Osteoblast (primary cell): Measurements from ENCODE around the gene KRTAP10-7. TPM values are rescaled to one million over a fixed set of nuclear protein-coding genes. Genes with fewer than 3 reads are reported as not detected.
"Not testable (repeated sequence)": the region's sequence is repeated elsewhere in the genome, so short reads cannot be mapped to it uniquely, and the experiment has no call there.

Experiments
- DNase-seq: peaks from one replicate; pipeline ENCODE4 v3.0.0; 2011; ENCODE audit warnings: low spot score, mixed read lengths; ENCODE audit not compliant: insufficient read length; ENCODE audit errors: missing footprints
- H2AFZ ChIP-seq: 2 replicates; pipeline ENCODE4 v1.6.0; 2011; ENCODE audit warnings: mild to moderate bottlenecking, low read length
- H3K27ac ChIP-seq: 2 replicates; pipeline ENCODE4 v1.5.1; 2011; ENCODE audit warnings: mild to moderate bottlenecking, low read depth, low read length, moderate library complexity
- H3K27me3 ChIP-seq: 2 replicates; pipeline ENCODE4 v1.6.0; 2012; ENCODE audit warnings: mild to moderate bottlenecking, control low read depth, inconsistent platforms, low read length, moderate library complexity; ENCODE audit not compliant: insufficient read depth
- H3K36me3 ChIP-seq: 2 replicates; pipeline ENCODE4 v1.5.1; 2011; ENCODE audit warnings: mild to moderate bottlenecking, low read length, control low read depth, moderate library complexity; ENCODE audit not compliant: insufficient read depth
- H3K4me1 ChIP-seq: 2 replicates; pipeline ENCODE4 v1.5.1; 2011; ENCODE audit warnings: mild to moderate bottlenecking, low read length, control low read depth, moderate library complexity; ENCODE audit not compliant: insufficient read depth
- H3K4me2 ChIP-seq: 2 replicates; pipeline ENCODE4 v1.6.0; 2011; ENCODE audit warnings: mild to moderate bottlenecking, low read length; ENCODE audit not compliant: insufficient read depth
- H3K4me3 ChIP-seq: fragments of 200-600 bp; sonication (generic); 3 replicates; pipeline ENCODE4 v1.5.1; 2012; ENCODE audit warnings: mild to moderate bottlenecking, low read length, inconsistent platforms; ENCODE audit not compliant: insufficient read depth
- H3K79me2 ChIP-seq: 2 replicates; pipeline ENCODE4 v1.6.0; 2012; ENCODE audit warnings: mild to moderate bottlenecking, low read length, control low read depth, inconsistent platforms; ENCODE audit not compliant: insufficient read depth
- H3K9me3 ChIP-seq: 2 replicates; pipeline ENCODE4 v1.5.1; 2011; ENCODE audit warnings: low read depth, low read length, control low read depth
- H4K20me1 ChIP-seq: 2 replicates; pipeline ENCODE4 v1.6.0; 2012; ENCODE audit warnings: mild to moderate bottlenecking, low read length, control low read depth; ENCODE audit not compliant: insufficient read depth
- CTCF ChIP-seq: IDR thresholded peaks from 2 replicates; pipeline ENCODE4 v1.5.1; 2011; ENCODE audit warnings: mild to moderate bottlenecking, low read depth, low read length, moderate library complexity; ENCODE audit errors: extremely low read depth
- total RNA-seq: library from RNA; depleted of rRNA; stranded (reverse); fragments of >200 nt; gene quantifications from 2 replicates; pipeline ENCODE4 v1.2.3, GENCODE V29; 2012

KRTAP10-7 gene
- total RNA-seq, 1 donor = not detected

DNA sequence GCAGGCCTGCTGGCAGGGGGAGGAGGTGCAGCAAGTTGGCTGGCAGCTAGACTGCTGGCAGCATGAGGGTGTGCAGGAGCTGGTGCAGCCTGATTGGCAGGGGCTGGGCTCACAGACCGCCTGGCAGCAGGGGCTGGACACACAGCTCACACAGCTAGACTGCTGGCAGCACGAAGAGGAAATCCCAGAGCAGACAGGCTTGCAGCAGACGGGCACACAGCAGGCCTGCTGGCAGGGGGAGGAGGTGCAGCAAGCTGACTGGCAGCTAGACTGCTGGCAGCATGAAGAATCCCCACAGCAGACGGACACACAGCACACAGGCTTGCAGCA, 8.6 kb upstream of the KRTAP10-7 start:
- not testable (repeated sequence) for H3K36me3 ChIP-seq, DNase-seq, H3K4me1 ChIP-seq, H3K4me3 ChIP-seq, H3K79me2 ChIP-seq, H3K9me3 ChIP-seq, H3K27ac ChIP-seq, H2AFZ ChIP-seq, H4K20me1 ChIP-seq, H3K4me2 ChIP-seq
- peaks cover 30% of the 10 kb centered on the region for H3K27me3 ChIP-seq

GRCh38 chr21:44592446-44593311, 7.7 kb upstream of the KRTAP10-7 start, which contains the start of gene KRTAP10-6:
KRTAP10-6 (minus strand) TSS chr21:44592505; CDS start chr21:44592484, 21 bp downstream.
- peak; percentile 55 for DNase-seq
- H3K4me2 ChIP-seq = no peak within 1 kb of the TSS
- H4K20me1 ChIP-seq = no peaks in the 10 kb centered on the region
- H2AFZ ChIP-seq = peak within 1 kb of the TSS; percentile 29
- no peak for TF ChIP-seq CTCF
- H3K4me1 ChIP-seq = no peaks in the 10 kb centered on the region
- no peak within 1 kb of the TSS for H3K4me3 ChIP-seq
- H3K27me3 ChIP-seq = peaks cover 30% of the 10 kb centered on the region
- no peaks in the 10 kb centered on the region for H3K36me3 ChIP-seq
- no peaks in the 10 kb centered on the region for H3K9me3 ChIP-seq
- H3K79me2 ChIP-seq = no peaks in the 10 kb centered on the region
- no peak within 1 kb of the TSS for H3K27ac ChIP-seq

DNA sequence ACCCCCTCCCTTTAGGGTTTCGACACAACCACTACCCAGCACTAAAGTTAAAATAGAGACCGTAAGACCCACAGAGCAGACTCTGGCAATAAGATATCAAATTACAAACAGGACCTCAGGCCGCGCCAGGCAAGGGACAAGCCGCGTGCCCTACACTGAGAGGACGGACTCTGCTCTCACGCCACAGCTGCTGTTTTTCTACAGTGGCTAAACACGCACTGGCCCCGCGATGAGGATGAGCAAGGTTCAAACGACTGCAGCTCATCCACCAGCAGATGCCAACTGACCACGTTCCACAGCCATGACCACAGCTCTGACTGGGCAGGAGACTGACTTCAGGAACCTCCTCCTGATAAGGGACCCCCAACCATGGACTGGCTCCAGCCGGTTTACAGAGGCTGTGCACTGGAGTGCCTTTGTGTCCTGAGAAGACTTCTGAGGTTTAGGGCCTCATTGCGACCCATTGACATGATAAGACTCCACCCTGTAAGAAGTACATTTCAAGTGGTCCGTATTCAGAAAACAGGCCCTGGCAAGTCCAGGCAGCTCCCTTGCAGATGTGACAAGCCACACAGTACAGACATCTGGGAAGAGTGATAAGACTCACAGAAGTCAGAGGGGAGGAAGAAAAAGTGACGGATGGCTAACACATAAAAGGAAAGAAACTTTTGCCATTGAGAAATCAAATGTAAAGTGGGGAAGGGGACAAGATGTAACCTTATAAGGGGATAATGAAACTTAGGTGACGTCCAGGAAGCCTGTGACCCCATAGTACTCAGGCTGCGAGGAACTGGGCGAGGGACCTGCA, 6.6 kb upstream of the KRTAP10-7 start:
- TF ChIP-seq CTCF = no peak
- no peaks in the 10 kb centered on the region for H3K79me2 ChIP-seq
- H3K36me3 ChIP-seq = no peaks in the 10 kb centered on the region
- no peak overlapping the region for H2AFZ ChIP-seq
- no peaks in the 10 kb centered on the region for H3K9me3 ChIP-seq
- peaks cover 30% of the 10 kb centered on the region for H3K27me3 ChIP-seq
- no peak for DNase-seq
- no peak overlapping the region for H3K4me2 ChIP-seq
- no peaks in the 10 kb centered on the region for H3K4me1 ChIP-seq
- no peak overlapping the region for H3K4me3 ChIP-seq
- no peak overlapping the region for H3K27ac ChIP-seq
- H4K20me1 ChIP-seq = no peaks in the 10 kb centered on the region

- no peak for TF ChIP-seq CTCF
- no peak for DNase-seq
These were observed 5.9 kb upstream of the KRTAP10-7 start for GRCh38 chr21:44594406-44594916.

More at GRCh38 chr21:44594406-44594916, 5.9 kb upstream of the KRTAP10-7 start:
- Histone ChIP-seq H3K4me1 (no peaks in the 10 kb centered on the region), H4K20me1 (no peaks in the 10 kb centered on the region), H3K4me3 (no peak overlapping the region), H3K27me3 (peaks cover 30% of the 10 kb centered on the region), H2AFZ (no peak overlapping the region), H3K27ac (no peak overlapping the region), H3K79me2 (no peaks in the 10 kb centered on the region), H3K4me2 (no peak overlapping the region), H3K9me3 (no peaks in the 10 kb centered on the region), H3K36me3 (no peaks in the 10 kb centered on the region)
